Liver (tissue), 3 donors: ENCODE data around the gene IGF1.

Experiments
- ATF3 ChIP-seq: IDR thresholded peaks from 2 replicates; pipeline ENCODE4 v1.6.1; 2016; ENCODE audit warnings: antibody characterized with exemption
- CTCF ChIP-seq: fragments of 150-350 bp; IDR thresholded peaks from 2 replicates; pipeline ENCODE4 v1.5.1; 2017; ENCODE audit warnings: improper control_type of control experiment, low read depth, low read length; ENCODE audit not compliant: missing input control
- EGR1 ChIP-seq, 2 donors: IDR thresholded peaks; 2 replicates each; pipeline ENCODE4 v1.6.1; 2016 to 2018; ENCODE audit warnings: antibody characterized with exemption in 2 of 2, low read depth in 2 of 2
- FOXA1 ChIP-seq: IDR thresholded peaks from 2 replicates; pipeline ENCODE4 v1.6.1; 2016; ENCODE audit warnings: antibody characterized with exemption
- GABPA ChIP-seq, 2 donors: IDR thresholded peaks in 1 of 2; conservative IDR thresholded peaks in 1 of 2; 2 replicates each; pipeline ENCODE4 v1.6.1; 2016; ENCODE audit warnings: antibody characterized with exemption in 2 of 2, mild to moderate bottlenecking in 1 of 2, moderate library complexity in 1 of 2
- HNF4A ChIP-seq, 2 donors: conservative IDR thresholded peaks; 2 replicates each; pipeline ENCODE4 v1.6.1; 2016; ENCODE audit warnings: antibody characterized with exemption in 2 of 2, mild to moderate bottlenecking in 2 of 2
- MAX ChIP-seq: IDR thresholded peaks from 2 replicates; pipeline ENCODE4 v1.6.1; 2016; ENCODE audit warnings: antibody characterized with exemption
- REST ChIP-seq: IDR thresholded peaks from 2 replicates; pipeline ENCODE4 v1.6.1; 2016; ENCODE audit warnings: antibody characterized with exemption, mild to moderate bottlenecking
- RXRA ChIP-seq, 2 donors: IDR thresholded peaks; 2 replicates each; pipeline ENCODE4 v1.6.1; 2017 to 2018; ENCODE audit warnings: antibody characterized with exemption in 2 of 2, mild to moderate bottlenecking in 1 of 2
- TAF1 ChIP-seq: conservative IDR thresholded peaks from 2 replicates; pipeline ENCODE4 v1.6.1; 2016; ENCODE audit warnings: antibody characterized with exemption, mild to moderate bottlenecking
- YY1 ChIP-seq: IDR thresholded peaks from 2 replicates; pipeline ENCODE4 v1.6.1; 2016; ENCODE audit warnings: antibody characterized with exemption, mild to moderate bottlenecking
- ZBTB33 ChIP-seq: IDR thresholded peaks from 2 replicates; pipeline ENCODE4 v1.6.1; 2016; ENCODE audit warnings: antibody characterized with exemption
- donor health status: healthy.
- donor health status: healthy.

GRCh38 chr12:102385343-102385742, 95.0 kb downstream of the IGF1 start:
- TF ChIP-seq CTCF (no peak), FOXA1 (no peak), TAF1 (no peak), GABPA (IDR thresholded peaks at IDR 0.05 in 1 of 2, conservative IDR thresholded peaks at IDR 0.05 in 1 of 2) (no peak), YY1 (no peak), REST (no peak), EGR1 (IDR thresholded peaks at IDR 0.05; ENCODE audit: low read depth in 2 of 2) (no peak), MAX (no peak), ZBTB33 (no peak), RXRA (IDR thresholded peaks at IDR 0.05) (no peak), ATF3 (no peak), HNF4A (conservative IDR thresholded peaks at IDR 0.05) (no peak)
